ENCODE measurements around the gene EXOC2.

The EXOC2 gene

DNA sequence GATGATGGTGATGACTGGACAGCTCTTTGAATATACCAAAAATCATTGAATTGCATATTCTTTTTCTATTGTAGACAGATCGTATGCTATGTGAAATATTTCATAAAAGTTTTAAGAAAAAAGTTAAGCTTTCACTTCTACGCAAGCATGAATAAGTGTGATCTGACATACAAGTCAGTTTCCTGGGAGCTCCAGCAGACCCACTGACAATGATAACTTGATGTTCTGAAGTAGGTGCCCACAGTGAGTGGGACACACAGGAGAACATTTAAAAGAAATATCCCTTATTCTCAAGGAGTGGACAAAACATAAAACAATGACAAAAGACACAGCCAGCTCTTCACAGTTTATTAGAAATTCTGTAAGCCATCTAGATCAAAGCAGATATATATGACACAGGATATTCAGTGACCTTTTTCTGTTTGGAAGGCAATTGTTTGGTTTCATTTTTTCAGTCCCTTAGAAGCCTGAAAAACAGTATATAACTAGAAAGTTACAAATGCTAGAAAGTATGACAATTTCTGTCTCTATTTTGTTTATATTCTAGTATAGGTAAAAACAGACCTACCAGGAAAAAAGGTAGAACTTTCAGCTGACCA is 200.0 kb downstream of the EXOC2 start:
- H3K4me3 ChIP-seq (ENCODE audit: low read depth, low read length) = no peak overlapping the region
- TF ChIP-seq, protein P1, sequence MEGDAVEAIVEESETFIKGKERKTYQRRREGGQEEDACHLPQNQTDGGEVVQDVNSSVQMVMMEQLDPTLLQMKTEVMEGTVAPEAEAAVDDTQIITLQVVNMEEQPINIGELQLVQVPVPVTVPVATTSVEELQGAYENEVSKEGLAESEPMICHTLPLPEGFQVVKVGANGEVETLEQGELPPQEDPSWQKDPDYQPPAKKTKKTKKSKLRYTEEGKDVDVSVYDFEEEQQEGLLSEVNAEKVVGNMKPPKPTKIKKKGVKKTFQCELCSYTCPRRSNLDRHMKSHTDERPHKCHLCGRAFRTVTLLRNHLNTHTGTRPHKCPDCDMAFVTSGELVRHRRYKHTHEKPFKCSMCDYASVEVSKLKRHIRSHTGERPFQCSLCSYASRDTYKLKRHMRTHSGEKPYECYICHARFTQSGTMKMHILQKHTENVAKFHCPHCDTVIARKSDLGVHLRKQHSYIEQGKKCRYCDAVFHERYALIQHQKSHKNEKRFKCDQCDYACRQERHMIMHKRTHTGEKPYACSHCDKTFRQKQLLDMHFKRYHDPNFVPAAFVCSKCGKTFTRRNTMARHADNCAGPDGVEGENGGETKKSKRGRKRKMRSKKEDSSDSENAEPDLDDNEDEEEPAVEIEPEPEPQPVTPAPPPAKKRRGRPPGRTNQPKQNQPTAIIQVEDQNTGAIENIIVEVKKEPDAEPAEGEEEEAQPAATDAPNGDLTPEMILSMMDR (IDR thresholded peaks at IDR 0.05; ENCODE audit: low read depth, low read length) = no peak
- no peak for DNase-seq (ENCODE audit: low read depth)

DNA sequence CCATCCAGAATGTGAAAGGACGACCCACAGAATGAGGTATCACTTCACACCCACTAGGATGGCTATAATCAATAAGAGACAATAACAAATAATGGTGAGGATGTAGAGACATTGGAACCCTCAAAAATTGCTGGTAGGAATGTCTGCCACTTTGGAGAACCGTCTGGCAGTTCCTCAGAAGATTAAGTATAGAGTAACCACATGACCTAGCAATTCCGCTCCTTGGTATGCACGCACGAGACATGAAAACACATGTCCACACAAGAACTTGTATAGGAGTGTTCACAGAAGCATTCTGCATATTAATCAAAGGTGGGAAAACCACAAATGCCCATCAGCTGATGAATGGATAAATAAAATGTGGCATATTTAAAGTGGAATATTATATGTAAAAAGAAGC is 200.8 kb downstream of the EXOC2 start:
- TF ChIP-seq, protein P1 (IDR thresholded peaks at IDR 0.05; ENCODE audit: low read depth, low read length) = no peak
- TF ChIP-seq MYC (IDR thresholded peaks at IDR 0.05; ENCODE audit: low read depth, low read length) = no peak
- no peak for DNase-seq (ENCODE audit: low read depth)
- H3K4me3 ChIP-seq (ENCODE audit: low read depth, low read length) = no peak overlapping the region

DNA sequence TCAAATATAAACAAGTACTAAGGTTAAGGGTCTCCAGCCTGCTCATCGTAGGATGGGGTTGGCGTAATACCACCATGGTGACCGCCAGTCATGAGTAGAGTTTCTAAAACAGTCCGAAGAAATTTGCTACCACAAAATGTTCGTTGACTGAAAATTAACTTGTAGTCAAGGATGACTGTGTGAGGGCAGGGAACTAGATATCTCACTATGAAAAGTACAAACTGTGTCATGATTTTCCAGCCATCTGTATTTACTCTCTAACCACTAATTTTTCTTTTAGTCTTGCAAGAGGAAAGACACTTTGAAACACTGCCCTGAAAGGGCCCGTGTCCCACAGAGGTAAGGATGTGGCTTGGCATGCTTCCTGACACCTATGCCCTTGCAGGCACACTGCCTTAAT is 201.7 kb downstream of the EXOC2 start:
- no peak overlapping the region for H3K4me3 ChIP-seq (ENCODE audit: low read depth, low read length)
- DNase-seq (ENCODE audit: low read depth) = no peak

DNA sequence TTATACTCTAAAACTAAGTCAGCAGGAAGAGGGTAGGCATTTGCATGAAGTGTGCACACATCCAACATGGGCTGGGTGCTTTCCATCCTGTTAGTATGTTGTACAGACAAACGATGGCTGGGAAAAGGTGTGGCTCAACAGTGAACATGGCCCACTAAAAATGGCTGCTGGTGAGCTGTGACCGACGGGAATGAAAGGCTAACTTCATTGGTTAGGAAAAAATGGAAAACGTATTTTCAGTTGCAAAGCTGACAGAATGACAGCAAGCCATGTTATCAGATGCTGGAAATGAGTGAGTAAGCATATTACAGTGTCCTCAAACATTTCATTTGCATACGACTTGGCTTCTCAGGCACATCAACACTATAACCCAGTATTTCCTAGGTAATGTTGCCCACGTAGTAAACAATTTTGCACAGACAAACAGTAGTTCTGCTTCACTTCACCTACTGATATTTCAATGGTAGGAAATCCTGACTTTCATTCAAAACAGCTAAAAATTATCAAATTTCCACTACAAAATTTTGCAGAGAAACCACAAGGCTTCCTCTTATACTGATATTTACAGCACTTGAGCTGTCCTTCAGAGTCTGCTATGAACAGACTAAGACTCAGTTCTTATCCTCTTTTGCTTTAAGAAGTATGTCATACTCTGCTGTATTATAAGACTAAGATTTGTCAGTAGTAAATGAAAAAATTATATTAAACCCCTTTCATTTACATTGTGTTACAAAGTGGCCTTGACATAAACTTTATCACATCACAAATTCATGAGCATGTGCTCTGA is 202.5 kb downstream of the EXOC2 start:
- no peak overlapping the region for H3K4me3 ChIP-seq (ENCODE audit: low read depth, low read length)
- TF ChIP-seq POLR2A (IDR thresholded peaks at IDR 0.05; ENCODE audit: extremely low read depth, insufficient read length) (no peak), MYC (IDR thresholded peaks at IDR 0.05; ENCODE audit: low read depth, low read length) (no peak)
- TF ChIP-seq, protein P2, sequence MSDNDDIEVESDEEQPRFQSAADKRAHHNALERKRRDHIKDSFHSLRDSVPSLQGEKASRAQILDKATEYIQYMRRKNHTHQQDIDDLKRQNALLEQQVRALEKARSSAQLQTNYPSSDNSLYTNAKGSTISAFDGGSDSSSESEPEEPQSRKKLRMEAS (IDR thresholded peaks at IDR 0.05; ENCODE audit: low read depth, low read length) = no peak
- TF ChIP-seq, protein P1 (IDR thresholded peaks at IDR 0.05; ENCODE audit: low read depth, low read length) = no peak
- no peak for DNase-seq (ENCODE audit: low read depth)

More for the DNA sequence above, 201.7 kb downstream of the EXOC2 start:
- TF ChIP-seq, protein P1 (IDR thresholded peaks at IDR 0.05; ENCODE audit: low read depth, low read length) = no peak
- TF ChIP-seq, protein P2 (IDR thresholded peaks at IDR 0.05; ENCODE audit: low read depth, low read length) = no peak
- TF ChIP-seq POLR2A (IDR thresholded peaks at IDR 0.05; ENCODE audit: extremely low read depth, insufficient read length) (no peak), MYC (IDR thresholded peaks at IDR 0.05; ENCODE audit: low read depth, low read length) (no peak)

DNA sequence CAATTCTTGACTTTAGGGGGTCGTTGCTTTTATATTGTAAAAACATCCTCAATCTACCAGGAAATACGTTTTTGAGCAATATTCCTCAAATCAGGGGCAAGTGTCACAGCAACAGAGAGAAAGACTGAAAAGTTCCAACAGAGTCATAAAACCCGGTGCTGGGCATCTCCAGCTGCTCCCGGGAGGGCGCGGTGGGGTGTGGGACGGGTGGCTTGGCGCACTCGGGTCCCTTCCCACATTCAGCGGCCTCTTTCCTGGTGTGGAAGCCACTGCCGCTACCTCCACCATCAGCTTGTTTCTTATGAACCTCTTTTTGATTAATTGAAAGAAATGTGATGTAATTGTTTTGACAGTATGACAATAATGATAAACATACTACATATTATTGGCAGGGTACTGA is 203.2 kb downstream of the EXOC2 start:
- no peak overlapping the region for H3K4me3 ChIP-seq (ENCODE audit: low read depth, low read length)
- DNase-seq (ENCODE audit: low read depth) = no peak
- TF ChIP-seq, protein P2 (IDR thresholded peaks at IDR 0.05; ENCODE audit: low read depth, low read length) = no peak

DNA sequence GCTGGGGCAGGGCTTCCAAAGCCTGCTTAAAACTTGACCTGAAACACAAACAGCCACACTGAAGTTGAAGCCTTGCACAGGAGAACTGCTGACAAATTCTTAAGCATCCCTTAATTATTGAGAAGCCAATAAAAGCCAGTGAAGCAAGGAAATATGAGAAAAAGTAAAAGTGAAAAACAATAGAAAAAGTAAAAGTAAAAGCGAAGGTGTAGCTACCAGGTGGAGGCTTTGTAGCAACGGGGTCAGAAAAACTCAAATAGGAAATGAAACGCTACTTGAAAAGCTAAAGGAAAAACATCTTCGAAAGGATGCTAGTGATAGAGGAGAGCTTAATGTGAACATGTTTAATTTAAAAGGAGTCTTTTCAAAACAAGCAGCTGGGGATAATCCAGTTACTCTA is 203.9 kb downstream of the EXOC2 start:
- TF ChIP-seq MYC (IDR thresholded peaks at IDR 0.05; ENCODE audit: low read depth, low read length) (no peak), POLR2A (IDR thresholded peaks at IDR 0.05; ENCODE audit: extremely low read depth, insufficient read length) (no peak)
- TF ChIP-seq, protein P2 (IDR thresholded peaks at IDR 0.05; ENCODE audit: low read depth, low read length) = no peak
- TF ChIP-seq, protein P1 (IDR thresholded peaks at IDR 0.05; ENCODE audit: low read depth, low read length) = no peak
- no peak for DNase-seq (ENCODE audit: low read depth)
- no peak overlapping the region for H3K4me3 ChIP-seq (ENCODE audit: low read depth, low read length)
